WI38 (cell line): ENCODE results near the gene HDAC4.

Experiments used
- H3K4me3 ChIP-seq: 2 replicates; pipeline ENCODE4 v1.5.1; 2011; ENCODE audit warnings: low read depth, mild to moderate bottlenecking, control low read depth, low read length
- TF ChIP-seq, protein P1 (sequence below): IDR thresholded peaks from 2 replicates; pipeline ENCODE4 v1.5.1; 2012; ENCODE audit warnings: low read depth, mild to moderate bottlenecking, control low read depth, low read length

HDAC4 gene

DNA sequence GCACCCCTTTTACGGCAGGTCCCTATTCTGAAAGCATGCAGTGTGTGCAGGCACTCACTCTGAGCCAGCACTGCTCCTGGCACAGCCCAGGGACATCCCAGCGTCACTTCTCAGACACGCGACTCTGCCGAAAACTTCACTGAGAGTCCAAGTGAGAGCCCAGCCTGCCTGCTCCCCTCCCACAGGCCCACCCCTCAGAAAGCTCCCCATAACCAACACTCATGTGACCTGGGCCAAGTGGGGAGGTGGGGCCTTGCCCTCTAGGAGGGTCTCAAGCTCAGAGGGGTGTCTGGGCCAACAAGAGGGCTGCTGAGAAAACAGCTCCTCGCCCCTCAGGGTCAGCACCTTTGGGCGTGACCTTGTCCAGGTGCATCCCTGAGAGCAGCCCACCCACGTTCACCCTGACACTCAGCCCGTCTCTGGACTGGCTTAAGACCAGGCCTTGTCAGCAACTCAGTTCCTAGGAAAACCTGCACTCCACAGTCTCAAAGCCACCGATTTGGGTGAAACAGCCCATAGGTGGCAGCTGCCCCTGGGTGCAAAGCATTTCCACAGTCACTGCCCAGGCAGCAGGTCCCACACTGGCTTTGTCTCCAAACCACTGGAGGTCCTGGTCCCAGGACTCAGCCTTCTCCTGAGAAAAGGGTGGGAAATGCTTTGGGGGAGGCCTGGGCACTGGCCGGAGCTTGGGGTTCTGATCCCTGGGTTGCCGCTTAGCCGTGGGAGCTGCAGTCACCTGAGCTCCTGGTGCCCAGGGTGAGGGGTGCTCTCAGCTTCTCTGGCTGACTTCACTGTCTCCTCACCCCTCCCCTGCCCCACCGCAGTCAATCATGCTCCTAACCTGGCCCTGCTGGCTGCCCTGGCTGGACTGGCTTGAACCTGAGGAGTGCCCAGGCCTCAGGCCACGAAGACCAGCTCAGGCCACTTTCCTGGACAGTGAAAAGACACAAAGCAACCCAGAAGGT lies 209.6 kb downstream of the HDAC4 start:
- TF ChIP-seq, protein P1, sequence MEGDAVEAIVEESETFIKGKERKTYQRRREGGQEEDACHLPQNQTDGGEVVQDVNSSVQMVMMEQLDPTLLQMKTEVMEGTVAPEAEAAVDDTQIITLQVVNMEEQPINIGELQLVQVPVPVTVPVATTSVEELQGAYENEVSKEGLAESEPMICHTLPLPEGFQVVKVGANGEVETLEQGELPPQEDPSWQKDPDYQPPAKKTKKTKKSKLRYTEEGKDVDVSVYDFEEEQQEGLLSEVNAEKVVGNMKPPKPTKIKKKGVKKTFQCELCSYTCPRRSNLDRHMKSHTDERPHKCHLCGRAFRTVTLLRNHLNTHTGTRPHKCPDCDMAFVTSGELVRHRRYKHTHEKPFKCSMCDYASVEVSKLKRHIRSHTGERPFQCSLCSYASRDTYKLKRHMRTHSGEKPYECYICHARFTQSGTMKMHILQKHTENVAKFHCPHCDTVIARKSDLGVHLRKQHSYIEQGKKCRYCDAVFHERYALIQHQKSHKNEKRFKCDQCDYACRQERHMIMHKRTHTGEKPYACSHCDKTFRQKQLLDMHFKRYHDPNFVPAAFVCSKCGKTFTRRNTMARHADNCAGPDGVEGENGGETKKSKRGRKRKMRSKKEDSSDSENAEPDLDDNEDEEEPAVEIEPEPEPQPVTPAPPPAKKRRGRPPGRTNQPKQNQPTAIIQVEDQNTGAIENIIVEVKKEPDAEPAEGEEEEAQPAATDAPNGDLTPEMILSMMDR: no peak
- H3K4me3 ChIP-seq: no peak overlapping the region

- TF ChIP-seq, protein P1: no peak
- H3K4me3 ChIP-seq: no peak overlapping the region
Measured at GRCh38 chr2:239190361-239190760, 210.5 kb downstream of the HDAC4 start.

GRCh38 chr2:239189711-239190131 lies 211.1 kb downstream of the HDAC4 start:
- TF ChIP-seq, protein P1: no peak
- no peak overlapping the region for H3K4me3 ChIP-seq

- no peak overlapping the region for H3K4me3 ChIP-seq
- TF ChIP-seq, protein P1: no peak
Measured at GRCh38 chr2:239188536-239188935, 212.3 kb downstream of the HDAC4 start.

DNA sequence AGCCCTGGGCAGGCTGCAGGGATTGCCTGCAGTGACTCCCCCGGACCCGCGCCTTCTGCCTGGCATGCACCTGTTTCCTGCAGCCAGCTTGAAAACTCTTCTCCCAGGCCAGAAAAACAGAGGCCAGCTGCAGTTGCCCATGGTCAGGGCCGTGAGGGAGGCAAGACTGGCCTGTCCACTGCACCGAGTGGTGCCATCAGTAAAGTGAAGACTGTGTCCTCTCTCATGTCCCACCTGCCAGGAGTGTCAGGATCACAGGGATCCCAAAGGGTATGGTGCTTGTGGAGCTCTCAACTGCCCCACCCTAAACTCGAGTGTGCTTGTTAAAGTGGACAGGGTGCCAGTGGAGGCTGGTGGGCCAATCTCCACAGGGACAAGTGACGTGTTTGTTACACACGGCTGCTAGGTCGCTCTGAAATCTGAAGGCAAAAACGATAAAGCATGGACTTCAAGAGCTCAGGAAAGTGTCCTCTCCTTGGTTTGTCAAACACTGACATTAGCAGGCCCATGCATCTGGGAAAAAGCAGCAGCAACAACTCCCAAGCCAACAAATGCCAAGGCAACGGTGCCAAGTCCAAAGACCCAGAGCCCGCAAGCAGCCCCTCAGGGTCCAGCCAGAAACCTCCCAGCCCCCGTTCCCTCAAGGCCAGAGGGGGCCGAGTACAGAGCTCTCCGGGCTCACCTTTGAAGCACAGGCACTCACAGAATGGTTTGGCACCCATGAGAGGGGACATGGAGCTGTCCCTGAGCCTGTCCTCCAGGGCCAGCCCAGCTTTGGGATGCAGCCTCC lies 213.2 kb downstream of the HDAC4 start:
- H3K4me3 ChIP-seq: no peak overlapping the region
- TF ChIP-seq, protein P1: no peak

GRCh38 chr2:239186516-239187357 lies 214.1 kb downstream of the HDAC4 start:
- H3K4me3 ChIP-seq: no peak overlapping the region
- TF ChIP-seq, protein P1: no peak
